Umbilical cord (tissue), 2 donors: Measurements from ENCODE around the gene SP5. TPM values are rescaled to one million over a fixed set of nuclear protein-coding genes. Genes with fewer than 3 reads are reported as not detected.
"Not testable (repeated sequence)": the region's sequence is repeated elsewhere in the genome, so short reads cannot be mapped to it uniquely, and the experiment has no call there.

ENCODE experiments used
- DNase-seq: peaks from one replicate; pipeline ENCODE4 v3.0.0-alpha.2; 2015; ENCODE audit warnings: low spot score
- total RNA-seq: library from RNA; depleted of rRNA; stranded (reverse); fragments of >200 nt; gene quantifications from one replicate; pipeline ENCODE4 v1.2.3, GENCODE V29; 2014; ENCODE audit warnings: low replicate concordance; ENCODE audit not compliant: insufficient read depth

SP5 gene
- total RNA-seq, 1 donor from 2014 or later, result 3.9 TPM

- peak; percentile 86 for DNase-seq
Observed at GRCh38 chr2:170739048-170739447, 23.9 kb downstream of the SP5 start.

DNA sequence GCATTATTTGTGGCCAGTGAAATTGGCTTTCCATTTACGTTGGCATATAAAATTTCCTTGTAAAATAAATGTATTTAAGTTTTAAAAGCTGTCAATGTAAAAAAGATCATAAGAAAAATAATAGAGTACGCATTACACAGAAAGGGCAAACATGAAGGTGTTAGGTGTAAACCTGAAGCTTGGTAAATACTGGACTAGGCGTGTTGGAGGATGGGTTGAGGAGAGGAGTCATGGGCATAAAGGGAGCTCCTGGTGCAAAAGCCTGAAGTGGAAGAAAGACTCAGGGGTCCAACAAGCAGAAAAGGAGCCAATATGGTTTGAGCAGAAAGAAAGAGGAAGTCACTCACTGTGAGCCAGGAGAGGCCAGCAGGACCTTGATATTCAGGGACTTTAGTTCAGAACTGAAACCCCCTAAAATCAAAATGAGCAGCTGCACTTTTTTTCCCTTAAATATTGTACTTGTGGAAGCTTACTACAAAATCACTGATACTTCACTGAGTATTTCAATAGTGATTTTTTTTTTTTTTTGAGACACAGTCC is 24.4 kb downstream of the SP5 start:
- no peak for DNase-seq

DNA sequence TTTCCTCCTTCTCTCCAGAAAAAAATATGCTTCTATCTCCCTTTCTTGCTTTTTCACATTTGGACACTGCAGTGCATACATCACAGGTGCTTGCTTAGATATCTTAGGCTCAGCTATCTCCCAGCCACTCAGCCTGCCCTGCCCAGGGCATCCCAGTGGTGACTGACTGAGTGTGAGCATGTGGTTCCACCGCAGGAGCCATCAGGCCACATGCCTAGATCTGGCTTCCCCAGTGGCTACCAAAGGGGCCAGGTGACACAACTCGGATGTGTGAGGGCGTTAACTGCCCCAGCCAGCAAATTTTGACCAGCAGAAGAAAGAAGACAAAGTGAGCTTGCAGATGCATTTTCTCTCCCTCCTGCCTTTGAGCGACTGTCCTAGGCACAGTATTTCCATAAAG is 25.5 kb downstream of the SP5 start:
- no peak for DNase-seq

DNA sequence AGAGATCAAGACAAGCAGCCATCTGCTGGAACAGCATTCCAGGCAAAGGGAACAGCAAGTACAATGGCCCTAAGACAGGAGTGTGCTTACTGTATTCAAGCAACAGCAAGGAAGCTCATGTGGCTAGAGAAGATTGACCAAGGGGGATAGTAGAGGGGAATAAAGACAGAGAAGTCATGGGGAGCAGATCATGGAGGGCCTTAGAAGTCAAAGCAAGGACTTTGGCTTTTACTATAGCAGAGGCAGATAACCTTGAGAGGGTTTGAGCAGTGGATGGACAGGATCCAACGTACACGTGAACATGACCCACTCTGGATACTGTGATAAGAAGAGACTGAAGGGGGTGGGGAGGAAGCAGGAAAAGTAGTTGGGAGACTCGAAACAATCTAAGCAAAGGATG is 26.9 kb downstream of the SP5 start:
- DNase-seq, result no peak

- no peak for DNase-seq
Observed at GRCh38 chr2:170742896-170743529, 27.9 kb downstream of the SP5 start.

DNA sequence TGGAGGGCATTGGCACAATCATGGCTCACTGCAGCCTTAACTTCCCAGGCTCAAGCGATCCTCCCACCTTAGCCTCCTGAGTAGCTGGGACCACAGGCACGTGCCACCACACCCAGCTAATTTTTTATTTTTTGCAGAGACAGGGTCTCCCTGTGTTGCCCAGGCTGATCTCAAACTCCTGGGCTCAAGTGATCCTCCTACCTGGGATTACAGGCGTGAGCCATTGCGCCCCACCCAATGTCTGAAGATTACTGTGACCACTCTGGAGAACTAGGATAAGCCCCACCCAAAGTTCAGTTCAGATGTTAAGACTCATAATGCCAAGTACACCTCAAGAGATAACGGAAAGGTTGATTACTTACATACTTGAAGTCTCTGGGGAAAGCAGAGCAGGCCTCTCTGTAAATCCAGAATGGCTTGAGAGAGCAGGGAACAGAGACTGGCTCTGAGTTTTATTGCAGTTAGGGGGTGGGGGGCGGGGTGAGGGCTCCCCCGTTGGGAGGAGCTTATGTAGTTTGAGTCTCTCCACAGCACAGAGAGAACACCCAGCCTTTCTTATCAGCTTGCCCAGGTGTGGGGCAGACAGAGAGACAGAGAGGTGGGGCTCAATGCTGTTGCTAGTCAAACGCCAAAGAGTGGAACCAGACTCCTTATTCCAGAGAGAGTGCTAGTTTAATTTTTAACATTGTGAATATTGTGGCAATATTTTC is 28.5 kb downstream of the SP5 start:
- DNase-seq, result peak; percentile 27

- DNase-seq, result no peak
Observed at GRCh38 chr2:170744248-170745002, 29.3 kb downstream of the SP5 start.

DNA sequence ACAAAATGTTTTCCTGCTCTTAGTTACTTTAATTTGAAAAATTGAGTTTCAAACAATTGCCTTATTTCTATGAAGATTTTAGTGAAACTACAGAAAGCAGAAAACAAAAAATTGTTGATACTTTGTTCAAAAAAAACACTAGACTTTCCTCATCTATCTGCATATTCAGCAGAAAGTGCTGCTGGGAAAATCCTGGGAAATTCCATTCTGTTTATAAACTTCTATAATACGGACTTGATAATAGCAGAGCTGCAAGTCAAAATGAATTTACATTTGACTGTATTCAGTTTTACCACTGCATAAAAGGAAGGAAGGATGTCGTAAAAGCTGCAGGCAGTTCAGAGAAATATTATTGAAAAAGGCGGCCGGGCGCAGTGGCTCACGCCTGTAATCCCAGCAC is 30.2 kb downstream of the SP5 start:
- no peak for DNase-seq

DNA sequence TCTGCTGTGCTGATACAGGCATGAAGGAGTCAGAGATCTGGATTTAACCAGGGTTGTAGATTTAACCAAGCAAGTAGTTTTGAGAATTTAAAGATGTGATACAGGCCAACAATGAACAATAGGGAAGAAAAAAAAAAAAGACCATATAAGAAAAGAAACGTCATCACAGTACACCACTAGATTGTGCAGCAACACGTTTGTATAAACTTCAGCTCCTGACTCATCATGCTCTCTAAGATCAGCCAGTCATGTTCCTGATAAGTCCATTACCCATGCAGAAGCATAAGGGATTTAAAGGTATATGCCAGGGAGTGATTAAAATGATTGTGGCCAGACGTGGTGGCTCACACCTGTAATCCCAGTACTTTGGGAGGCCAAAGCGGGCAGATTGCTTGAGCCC is 32.8 kb downstream of the SP5 start:
- DNase-seq, result peak; percentile 35

- not testable (repeated sequence) for DNase-seq
Observed at GRCh38 chr2:170751555-170751954, 36.4 kb downstream of the SP5 start.

- DNase-seq, result no peak
Observed at GRCh38 chr2:170761572-170761971, 46.4 kb downstream of the SP5 start.

DNA sequence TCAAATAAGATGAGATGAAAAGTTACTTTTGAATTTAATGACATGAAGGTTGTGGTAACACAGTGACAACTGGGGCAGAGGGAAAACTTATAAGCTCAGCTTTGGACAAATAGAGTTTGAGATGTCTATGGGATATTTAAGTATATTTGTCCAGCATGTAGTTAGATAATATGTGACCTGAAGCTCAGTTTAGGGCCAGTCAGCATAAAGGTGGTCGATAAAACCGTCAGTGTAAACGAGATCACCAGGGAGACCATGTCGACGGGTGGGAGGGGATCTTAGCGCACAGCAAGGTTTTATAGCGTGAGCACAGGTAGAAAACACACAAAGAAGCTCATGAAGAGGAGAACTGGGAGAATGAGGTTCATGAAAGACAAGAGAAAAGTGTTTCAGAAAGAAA is 47.6 kb downstream of the SP5 start:
- DNase-seq, result no peak

DNA sequence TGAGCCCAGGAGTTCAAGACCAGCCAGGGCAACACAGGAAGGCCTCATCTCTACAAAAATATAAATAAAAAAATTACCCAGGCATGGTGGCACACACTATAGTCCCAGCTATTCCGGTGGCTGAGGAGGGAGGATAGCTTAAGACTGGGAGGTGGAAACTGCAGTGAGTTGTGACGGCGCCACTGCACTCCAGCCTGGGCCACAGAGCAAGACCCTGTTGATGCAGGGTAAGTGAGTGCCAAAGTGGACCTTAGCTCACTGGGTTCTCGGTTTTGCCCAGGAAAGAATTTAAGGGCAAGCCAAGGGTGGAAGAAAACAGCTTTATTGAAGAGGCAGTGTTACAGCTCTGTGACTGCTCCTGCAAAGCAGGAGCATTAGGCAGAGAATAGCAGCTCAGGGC is 48.1 kb downstream of the SP5 start:
- no peak for DNase-seq

DNA sequence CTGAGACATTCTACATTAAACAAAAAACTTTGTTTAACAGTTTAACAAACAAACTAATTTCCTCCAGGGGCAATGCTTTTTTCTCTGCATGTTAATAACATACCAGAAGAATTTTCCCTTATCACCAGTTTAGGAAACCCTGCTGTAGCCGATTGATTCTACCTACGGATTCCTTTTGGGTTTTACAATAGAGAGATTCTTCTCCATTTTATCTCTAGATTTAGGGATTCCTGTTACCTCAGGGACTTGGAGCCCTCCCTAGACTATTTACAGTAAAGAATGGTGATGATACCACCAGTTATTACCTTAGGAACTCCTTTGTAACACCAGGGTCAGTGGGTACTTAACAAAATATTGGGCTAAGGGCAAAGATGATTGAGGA is 49.7 kb downstream of the SP5 start:
- DNase-seq, result no peak

DNA sequence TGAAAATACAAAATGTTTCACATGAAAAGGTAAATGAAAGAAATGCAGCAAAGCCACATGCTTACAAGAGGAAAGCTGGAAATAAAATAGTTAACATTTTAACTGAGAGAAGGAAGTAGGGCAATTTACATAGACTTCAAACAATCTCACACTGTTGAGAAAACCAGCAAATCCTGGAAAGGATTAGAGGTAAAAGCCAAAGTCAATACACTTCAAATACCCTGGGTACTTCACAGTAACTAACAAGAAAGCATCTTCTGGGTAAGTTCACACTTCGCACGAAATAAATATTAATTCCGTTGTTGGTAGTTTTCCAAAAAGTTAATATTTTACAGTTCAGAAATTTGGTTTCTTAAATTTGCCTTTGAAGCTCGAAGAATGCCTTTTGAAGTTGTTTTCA is 51.6 kb downstream of the SP5 start:
- no peak for DNase-seq

Other genes starting within 250 kb of the SP5 start
- not detected for gene ERICH2, start 55.0 kb downstream of the SP5 start, total RNA-seq
- gene GAD1, start 101.5 kb downstream of the SP5 start, total RNA-seq, result 4.3 TPM
- 18.1 TPM for gene GORASP2, start 213.9 kb downstream of the SP5 start, total RNA-seq